HG03520 (cell line): ENCODE data around the gene MAML3.

Source experiments
- ATAC-seq: cut with Tn5 transposase; IDR thresholded peaks from one replicate; pipeline ENCODE4 v1.9.1; 2021; ENCODE audit warnings: mild to moderate bottlenecking, moderate library complexity; ENCODE audit not compliant: unreplicated experiment

MAML3 gene

DNA sequence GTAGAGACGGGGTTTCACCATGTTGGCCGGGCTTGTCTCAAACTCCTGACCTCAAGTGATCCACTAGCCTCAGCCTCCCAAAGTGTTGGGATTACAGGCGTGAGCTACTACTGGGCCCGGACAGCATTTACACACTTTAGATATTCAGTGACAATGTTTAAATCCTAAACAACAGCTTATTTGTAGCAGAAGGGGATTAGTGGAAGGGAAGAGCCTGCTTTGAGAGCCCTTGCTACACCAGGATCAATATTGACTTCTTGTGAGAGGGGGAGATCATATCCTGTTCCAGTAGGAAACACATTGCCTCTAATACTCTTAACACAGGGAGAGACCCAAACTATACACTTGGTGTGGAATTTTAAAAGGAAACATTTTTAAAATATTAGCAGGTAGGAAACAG lies 481.3 kb downstream of the MAML3 start:
- no peak for ATAC-seq

DNA sequence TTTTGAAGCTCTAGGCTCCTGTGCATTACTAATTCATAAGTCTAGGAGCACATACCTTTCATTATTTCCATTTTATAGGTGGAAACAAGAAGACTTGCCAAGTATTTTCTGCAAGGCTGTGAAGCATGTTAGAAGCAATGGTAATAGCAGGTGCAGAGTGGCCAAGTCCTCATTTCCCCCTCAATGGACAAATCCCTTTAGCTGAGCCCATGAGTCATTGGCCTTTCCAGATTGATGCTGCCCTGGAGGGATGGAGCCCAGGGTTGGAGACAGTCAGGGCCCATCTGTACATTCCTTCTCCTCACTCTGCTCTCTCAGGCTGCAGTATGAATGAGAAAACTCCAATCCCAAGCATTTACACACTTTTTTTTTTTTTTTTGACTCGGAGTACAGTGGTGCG lies 481.8 kb downstream of the MAML3 start:
- ATAC-seq = no peak

DNA sequence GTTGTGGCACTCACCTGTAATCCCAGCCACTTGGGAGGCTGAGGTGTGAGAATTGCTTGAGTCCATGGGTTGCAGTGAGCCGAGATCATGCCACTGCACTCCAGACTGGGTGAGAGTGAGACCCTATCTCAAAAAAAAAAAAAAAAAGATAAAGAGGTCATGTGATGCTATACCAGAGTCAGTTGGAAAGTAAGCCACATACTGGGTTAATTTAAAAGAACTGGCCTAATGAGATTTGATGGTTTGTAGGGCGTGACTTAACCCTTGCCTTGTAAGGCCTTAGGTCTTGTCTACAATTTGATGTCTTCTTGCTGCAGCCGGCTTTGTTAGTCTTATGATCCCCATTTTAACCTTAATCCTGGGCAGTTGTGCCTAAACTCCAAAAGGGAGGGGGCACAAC lies 483.2 kb downstream of the MAML3 start:
- ATAC-seq = no peak

DNA sequence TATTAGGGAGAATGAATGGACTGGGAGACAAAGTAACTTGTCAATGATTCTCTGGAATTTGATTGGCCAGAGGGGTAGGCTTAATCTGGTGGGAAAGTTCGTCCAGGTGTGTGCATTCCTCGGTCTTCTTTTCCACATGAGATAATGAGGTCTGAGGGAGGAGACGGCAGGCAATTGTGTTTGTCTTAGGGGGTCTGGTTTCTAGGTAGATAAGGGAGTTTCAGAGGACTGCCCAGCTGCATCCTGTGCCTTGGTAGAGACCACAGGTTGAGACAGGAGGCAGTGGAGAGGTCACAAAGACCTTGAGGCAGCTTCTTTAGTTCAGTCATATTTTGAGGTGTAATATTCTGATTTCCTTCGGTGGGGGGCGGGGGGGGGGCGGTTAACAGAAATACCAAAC lies 484.1 kb downstream of the MAML3 start:
- no peak for ATAC-seq

DNA sequence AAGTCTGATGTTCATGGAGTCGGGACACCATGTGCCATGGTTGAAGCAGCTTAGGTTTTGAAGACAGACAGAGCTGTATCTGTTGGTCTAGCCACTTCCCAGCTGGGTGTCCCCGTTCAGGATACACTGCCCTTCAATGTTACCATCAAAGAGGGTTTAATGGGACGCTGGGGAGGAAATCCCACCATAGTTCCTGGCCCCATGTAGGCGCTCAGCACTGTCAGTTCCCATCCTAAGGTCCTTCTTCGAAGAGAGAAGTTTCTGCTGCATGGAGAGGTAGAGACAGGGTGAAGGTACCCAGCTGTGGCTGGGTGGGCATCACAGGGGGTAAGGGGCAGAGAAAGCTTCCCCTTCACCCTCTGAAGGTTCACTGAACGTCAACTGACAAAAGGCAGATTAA lies 484.6 kb downstream of the MAML3 start:
- ATAC-seq = no peak

DNA sequence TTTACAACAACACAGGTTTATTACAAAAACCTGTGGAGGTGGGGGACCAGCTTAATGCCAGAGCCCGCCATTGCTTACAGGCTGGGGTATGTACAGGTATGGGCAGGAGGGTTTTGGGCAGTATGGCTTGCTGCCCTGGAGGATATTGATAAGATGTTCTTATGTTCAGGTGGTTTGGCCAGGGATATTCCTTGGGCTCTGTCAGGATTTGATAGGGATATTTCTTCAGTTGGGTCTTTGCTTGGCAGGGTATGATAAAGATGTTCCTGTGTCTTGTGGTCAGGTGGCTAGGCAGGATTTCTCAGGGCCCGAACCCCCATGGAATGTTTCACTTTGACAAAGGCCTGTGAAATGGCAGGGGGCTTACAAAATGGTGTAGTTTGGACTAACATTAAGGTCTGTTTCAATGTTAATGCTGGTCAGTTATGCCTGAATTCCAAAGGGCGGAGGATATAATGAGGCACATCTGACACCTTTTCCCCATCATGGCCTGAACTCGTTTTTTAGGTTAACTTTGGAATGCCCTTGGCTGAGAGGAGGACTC lies 485.3 kb downstream of the MAML3 start:
- no peak for ATAC-seq

DNA sequence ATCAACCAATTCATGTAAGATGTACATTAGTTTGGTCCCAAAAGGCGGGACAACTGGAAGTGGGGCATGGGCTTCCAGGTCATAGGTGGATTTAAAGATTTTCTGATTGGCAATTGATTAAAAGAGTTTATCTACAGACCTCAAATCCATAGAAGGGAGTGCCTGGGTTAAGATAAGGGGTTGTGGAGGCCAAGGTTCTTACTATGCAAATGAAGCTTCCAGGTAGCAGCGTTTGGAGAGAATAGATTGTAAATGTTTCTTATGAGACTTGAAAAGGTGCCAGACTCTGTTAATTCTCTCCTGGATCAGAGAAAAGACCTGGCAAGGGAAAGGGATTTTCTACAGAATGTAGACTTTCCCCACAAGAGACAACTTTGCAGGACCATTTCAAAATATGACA lies 485.9 kb downstream of the MAML3 start:
- ATAC-seq = no peak
